ENCODE results near the gene COPB2. TPM values are rescaled to one million over a fixed set of nuclear protein-coding genes. Genes with fewer than 3 reads are reported as not detected.

The COPB2 gene
- total and polyA plus RNA-seq, 7 donors: 25.6 to 96.3 (median 38.3) TPM

DNA sequence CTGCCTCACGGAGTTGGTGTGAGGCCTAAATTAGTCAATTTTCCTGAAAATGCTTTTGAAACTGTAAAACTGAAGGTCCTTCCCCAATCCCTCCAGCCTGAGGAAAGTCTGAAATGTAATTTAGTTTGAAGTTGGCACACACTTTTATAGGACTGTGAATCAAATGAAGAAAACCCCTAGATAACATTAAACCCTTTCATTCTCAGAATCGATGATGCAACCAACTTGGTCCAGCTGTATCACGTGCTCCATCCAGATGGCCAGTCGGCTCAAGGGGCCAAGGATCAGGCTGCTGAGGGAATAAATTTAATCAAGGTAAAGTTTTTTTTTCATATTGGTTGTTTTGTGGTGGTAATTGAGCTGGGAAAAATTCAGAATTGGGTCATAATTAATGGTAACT lies 34.0 kb downstream of the COPB2 start:
- H3K36me3 ChIP-seq (ENCODE audit: insufficient read depth in 1 of 2, low read depth in 1 of 2): peaks cover 27 to 100% of the 10 kb centered on the region in 2 donors
- H3K27me3 ChIP-seq (ENCODE audit: insufficient read depth in 3 of 3, low read length in 2 of 3): no peaks in the 10 kb centered on the region
- WGBS, 3 donors: 42 to 58% (median 43%) methylated on average over 4 of the region's 4 CpGs
- intact Hi-C loops (cut with DNase I): no loop called here
- TF ChIP-seq, protein P1, sequence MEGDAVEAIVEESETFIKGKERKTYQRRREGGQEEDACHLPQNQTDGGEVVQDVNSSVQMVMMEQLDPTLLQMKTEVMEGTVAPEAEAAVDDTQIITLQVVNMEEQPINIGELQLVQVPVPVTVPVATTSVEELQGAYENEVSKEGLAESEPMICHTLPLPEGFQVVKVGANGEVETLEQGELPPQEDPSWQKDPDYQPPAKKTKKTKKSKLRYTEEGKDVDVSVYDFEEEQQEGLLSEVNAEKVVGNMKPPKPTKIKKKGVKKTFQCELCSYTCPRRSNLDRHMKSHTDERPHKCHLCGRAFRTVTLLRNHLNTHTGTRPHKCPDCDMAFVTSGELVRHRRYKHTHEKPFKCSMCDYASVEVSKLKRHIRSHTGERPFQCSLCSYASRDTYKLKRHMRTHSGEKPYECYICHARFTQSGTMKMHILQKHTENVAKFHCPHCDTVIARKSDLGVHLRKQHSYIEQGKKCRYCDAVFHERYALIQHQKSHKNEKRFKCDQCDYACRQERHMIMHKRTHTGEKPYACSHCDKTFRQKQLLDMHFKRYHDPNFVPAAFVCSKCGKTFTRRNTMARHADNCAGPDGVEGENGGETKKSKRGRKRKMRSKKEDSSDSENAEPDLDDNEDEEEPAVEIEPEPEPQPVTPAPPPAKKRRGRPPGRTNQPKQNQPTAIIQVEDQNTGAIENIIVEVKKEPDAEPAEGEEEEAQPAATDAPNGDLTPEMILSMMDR (IDR thresholded peaks at IDR 0.05): no peak
- no peak overlapping the region for H3K27ac ChIP-seq
- peak in 2 of 4 donors; percentile 50 to 51 for ATAC-seq
- H3K4me1 ChIP-seq: no peaks in the 10 kb centered on the region
- no peak for DNase-seq
- H3K4me3 ChIP-seq: no peak overlapping the region
- no peaks in the 10 kb centered on the region for H3K9me3 ChIP-seq

DNA sequence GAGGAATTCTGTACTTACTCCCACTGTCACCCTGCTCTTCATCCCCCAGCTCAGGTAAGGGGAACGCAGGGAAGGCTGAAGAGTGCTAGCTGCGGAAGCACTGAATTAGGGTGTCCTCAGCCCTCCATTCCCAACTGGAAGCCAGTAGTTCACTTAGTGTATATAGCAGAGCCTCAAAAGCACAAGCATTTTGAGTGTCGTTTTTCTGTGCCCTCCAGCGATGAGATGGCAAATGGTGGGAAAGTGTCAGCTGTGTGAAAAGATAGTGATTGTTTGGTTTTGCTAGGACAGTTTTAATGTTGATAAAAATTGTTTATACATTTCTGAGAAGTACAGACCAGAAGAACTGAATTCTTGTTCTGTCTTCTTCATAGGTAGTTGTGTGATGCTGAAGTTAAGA lies 34.8 kb downstream of the COPB2 start:
- intact Hi-C loops (cut with DNase I): no loop called here
- Histone ChIP-seq H3K36me3 (ENCODE audit: insufficient read depth in 1 of 2, low read depth in 1 of 2) (peaks cover 27 to 100% of the 10 kb centered on the region in 2 donors), H3K9me3 (no peaks in the 10 kb centered on the region), H3K27me3 (ENCODE audit: insufficient read depth in 3 of 3, low read length in 2 of 3) (no peaks in the 10 kb centered on the region), H3K4me1 (no peaks in the 10 kb centered on the region), H3K4me3 (no peak overlapping the region), H3K27ac (no peak overlapping the region)
- 89 to 97% (median 93%) methylated on average over 4 of the region's 4 CpGs for WGBS, 3 donors
- DNase-seq: no peak
- TF ChIP-seq, protein P1 (IDR thresholded peaks at IDR 0.05): no peak
- ATAC-seq: no peak

DNA sequence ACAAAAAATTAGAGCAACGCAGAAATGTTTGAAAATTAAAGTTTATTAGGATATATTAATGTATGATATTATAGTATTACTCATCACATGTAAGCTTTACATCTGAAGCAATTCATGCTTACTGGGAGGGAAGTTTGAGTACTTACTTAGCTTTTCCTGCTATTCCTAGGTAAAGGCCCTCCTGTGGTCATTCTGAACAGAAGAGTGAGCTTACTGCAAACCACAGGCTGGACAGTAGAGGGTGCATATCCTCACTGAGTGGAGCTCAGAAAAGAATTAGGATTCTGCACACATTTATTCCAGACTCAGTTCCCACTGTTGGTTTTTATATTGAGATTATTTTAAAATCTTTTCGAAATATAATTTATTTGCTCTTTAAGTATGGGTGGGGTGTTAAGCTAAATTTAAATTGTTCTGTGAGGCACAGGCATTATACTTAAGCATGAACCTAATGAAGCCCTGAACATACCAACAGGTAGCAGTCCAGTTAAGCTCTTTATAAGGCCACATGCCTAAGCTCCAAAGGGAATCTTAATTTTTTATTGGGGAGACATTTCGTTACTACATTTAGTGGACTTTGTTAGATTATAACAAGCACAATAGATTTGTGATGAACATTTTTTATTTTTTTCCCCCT lies 35.4 kb downstream of the COPB2 start:
- Histone ChIP-seq H3K4me3 (no peak overlapping the region), H3K9me3 (no peaks in the 10 kb centered on the region), H3K4me1 (no peaks in the 10 kb centered on the region), H3K27ac (no peak overlapping the region), H3K36me3 (ENCODE audit: insufficient read depth in 1 of 2, low read depth in 1 of 2) (peaks cover 27 to 100% of the 10 kb centered on the region in 2 donors), H3K27me3 (ENCODE audit: insufficient read depth in 3 of 3, low read length in 2 of 3) (no peaks in the 10 kb centered on the region)
- TF ChIP-seq, protein P1 (IDR thresholded peaks at IDR 0.05): peak; percentile 48
- intact Hi-C loops (cut with DNase I): no loop called here
- ATAC-seq (peak; percentile 39 to 71 (median 64)), DNase-seq (no peak)
- 81 to 86% (median 85%) methylated on average over 3 of the region's 3 CpGs for WGBS, 3 donors

DNA sequence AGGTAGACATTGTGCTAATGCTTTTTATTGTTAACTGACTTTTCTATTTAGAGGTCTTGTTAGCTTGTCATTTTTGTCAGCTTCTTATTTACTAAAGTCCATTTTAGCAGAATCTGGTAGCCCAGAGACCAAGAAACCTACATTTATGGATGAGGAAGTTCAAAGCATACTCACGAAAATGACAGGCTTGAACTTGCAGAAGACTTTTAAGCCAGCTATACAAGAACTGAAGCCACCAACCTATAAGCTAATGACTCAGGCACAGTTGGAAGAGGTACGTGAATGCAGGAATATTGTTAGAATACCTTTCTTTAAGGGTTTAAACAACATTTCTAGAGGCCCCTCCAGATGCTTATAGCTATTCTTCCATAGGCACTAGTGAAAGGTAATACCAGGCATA lies 42.7 kb downstream of the COPB2 start:
- Histone ChIP-seq H3K27me3 (ENCODE audit: insufficient read depth in 3 of 3, low read length in 2 of 3) (no peaks in the 10 kb centered on the region), H3K4me1 (peaks cover 15% of the 10 kb centered on the region), H3K9me3 (no peaks in the 10 kb centered on the region), H3K36me3 (ENCODE audit: insufficient read depth in 1 of 2, low read depth in 1 of 2) (peaks cover 5 to 57% of the 10 kb centered on the region in 2 donors), H3K4me3 (no peak overlapping the region), H3K27ac (no peak overlapping the region)
- intact Hi-C loops (cut with DNase I): loop anchor here in 1 of 2 donors (5.0 kb wide), 1 partner anchor 36 kb away; no protein-coding TSS in a partner anchor
- ATAC-seq (no peak), DNase-seq (no peak)
- TF ChIP-seq, protein P1 (IDR thresholded peaks at IDR 0.05): no peak
- 82 to 83% (median 83%) methylated on average over 2 of the region's 2 CpGs for WGBS, 3 donors

Measured in psoas muscle (tissue), 8 donors.